PC-3 (cell line): ENCODE results near the gene RDH16. TPM values are rescaled to one million over a fixed set of nuclear protein-coding genes. Genes with fewer than 3 reads are reported as not detected.

Experiments used
- ATAC-seq: fragments of 200-7000 bp; cut with Tn5 transposase; 2 replicates; pipeline ENCODE4 v1.9.1; 2020; ENCODE audit warnings: mild to moderate bottlenecking, moderate library complexity
- Bru-seq: library from RNA; stranded (reverse); fragments of 400-500 nt; gene quantifications from one replicate; lab custom pipeline; 2021; lab: Mats Ljungman, UMichigan
- BruChase-seq, 2 experiments: library from RNA; stranded (reverse); fragments of 400-500 nt; gene quantifications; one replicate each; lab custom pipeline; 2021; lab: Mats Ljungman, UMichigan
- BruUV-seq: library from RNA; stranded (reverse); fragments of 400-500 nt; replicated peaks from 2 replicates; lab custom pipeline; 2021; lab: Mats Ljungman, UMichigan
- CTCF ChIA-PET: fragments of 300-600 bp; sonication (Branson Sonifier 250); formaldehyde crosslinking; loops from one replicate; lab custom pipeline; 2022; ENCODE audit warnings: antibody characterized with exemption; lab: Charles Lee
- POLR2A ChIA-PET: fragments of 300-600 bp; sonication (Branson Sonifier 250); formaldehyde crosslinking; loops from one replicate; lab custom pipeline; 2022; ENCODE audit warnings: antibody characterized with exemption; ENCODE audit not compliant: unreplicated experiment; lab: Charles Lee
- DNase-seq: peaks from one replicate; pipeline ENCODE4 v3.0.0-alpha.2; 2015
- H2AFZ ChIP-seq: fragments of 300-600 bp; sonication (generic); 2 replicates; pipeline ENCODE4 v1.6.0; 2016; ENCODE audit warnings: antibody characterized with exemption, low read length
- H3F3A ChIP-seq: fragments of 300-600 bp; sonication (generic); one replicate; pipeline ENCODE4 v1.6.0; 2017; ENCODE audit warnings: antibody characterized with exemption, low read length, control low read depth, mild to moderate bottlenecking; ENCODE audit not compliant: unreplicated experiment
- H3K27ac ChIP-seq: fragments of 300-600 bp; sonication (generic); 2 replicates; pipeline ENCODE4 v1.5.1; 2016; ENCODE audit warnings: mild to moderate bottlenecking, low read length
- H3K27me3 ChIP-seq: fragments of 300-600 bp; sonication (generic); 2 replicates; pipeline ENCODE4 v1.6.1; 2016; ENCODE audit warnings: low read length, mixed read lengths
- H3K36me3 ChIP-seq: fragments of 300-600 bp; sonication (generic); 2 replicates; pipeline ENCODE4 v1.6.1; 2016; ENCODE audit warnings: low read depth, mixed run types, low read length, mixed read lengths
- H3K4me1 ChIP-seq: fragments of 300-600 bp; sonication (generic); 2 replicates; pipeline ENCODE4 v1.5.1; 2016; ENCODE audit warnings: low read length; ENCODE audit not compliant: insufficient read depth
- H3K4me2 ChIP-seq: fragments of 300-600 bp; sonication (generic); 2 replicates; pipeline ENCODE4 v1.6.0; 2016; ENCODE audit warnings: low read length
- H3K4me3 ChIP-seq: fragments of 300-600 bp; sonication (generic); 2 replicates; pipeline ENCODE4 v1.5.1; 2016; ENCODE audit warnings: mild to moderate bottlenecking, low read length, mixed read lengths
- H3K79me2 ChIP-seq: fragments of 300-600 bp; sonication (generic); 2 replicates; pipeline ENCODE4 v1.6.1; 2017; ENCODE audit warnings: low read length, mixed read lengths
- H3K9ac ChIP-seq: fragments of 300-600 bp; sonication (generic); 2 replicates; pipeline ENCODE4 v1.6.0; 2016; ENCODE audit warnings: mild to moderate bottlenecking, low read length
- H3K9me2 ChIP-seq: fragments of 300-600 bp; sonication (generic); replicated peaks from 2 replicates; pipeline ENCODE4 v1.6.1; 2016; ENCODE audit warnings: mixed run types, low read length, mixed read lengths
- H3K9me3 ChIP-seq: fragments of 300-600 bp; sonication (generic); 2 replicates; pipeline ENCODE4 v1.6.1; 2016; ENCODE audit warnings: low read length, mixed read lengths
- H4K20me1 ChIP-seq: fragments of 300-600 bp; sonication (generic); 2 replicates; pipeline ENCODE4 v1.6.1; 2016; ENCODE audit warnings: low read length, mixed read lengths
- EZH2 ChIP-seq: fragments of 300-600 bp; sonication (generic); IDR thresholded peaks from one replicate; pipeline ENCODE4 v1.6.1; 2017; ENCODE audit warnings: antibody characterized with exemption, mild to moderate bottlenecking, low read length; ENCODE audit not compliant: unreplicated experiment
- EZH2phosphoT487 ChIP-seq: fragments of 300-600 bp; sonication (generic); IDR thresholded peaks from 2 replicates; pipeline ENCODE4 v1.6.1; 2018; ENCODE audit warnings: mild to moderate bottlenecking, antibody characterized with exemption, low read length, borderline replicate concordance
- intact Hi-C: fragments of 100-400 bp; cut with micrococcal nuclease; formaldehyde crosslinking; loops from 2 replicates; pipeline ENCODE4 v1.9.0; 2023
- long read RNA-seq: library from polyadenylated mRNA; unstranded; transcript quantifications from one replicate; pipeline ENCODE4 v2.0.0, GENCODE V29; 2021; ENCODE audit not compliant: unreplicated experiment
- total RNA-seq: library from RNA; depleted of rRNA; stranded (reverse); fragments of >200 nt; gene quantifications from 2 replicates; pipeline ENCODE4 v1.2.3, GENCODE V29; 2014; rRNA removed
- TF ChIP-seq, protein P1 (sequence below): fragments of 300-600 bp; sonication (generic); conservative IDR thresholded peaks from 2 replicates; pipeline ENCODE4 v1.5.1; 2017; ENCODE audit warnings: antibody characterized with exemption, low read depth, mild to moderate bottlenecking, low read length

The RDH16 gene, protein sequence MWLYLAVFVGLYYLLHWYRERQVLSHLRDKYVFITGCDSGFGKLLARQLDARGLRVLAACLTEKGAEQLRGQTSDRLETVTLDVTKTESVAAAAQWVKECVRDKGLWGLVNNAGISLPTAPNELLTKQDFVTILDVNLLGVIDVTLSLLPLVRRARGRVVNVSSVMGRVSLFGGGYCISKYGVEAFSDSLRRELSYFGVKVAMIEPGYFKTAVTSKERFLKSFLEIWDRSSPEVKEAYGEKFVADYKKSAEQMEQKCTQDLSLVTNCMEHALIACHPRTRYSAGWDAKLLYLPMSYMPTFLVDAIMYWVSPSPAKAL
- total RNA-seq (0.73 and 0.86 TPM in 2 replicates), Bru-seq, nascent RNA (percentile 33 among the genes with signal in this experiment), BruChase-seq, experiment 1, labeled RNA remaining after a 6-hour chase (percentile 34 among the genes with signal in this experiment), BruChase-seq, experiment 2, labeled RNA remaining after a 2-hour chase (percentile 44 among the genes with signal in this experiment)
- long read RNA-seq, partial matches to known transcripts = 0 of 1 reads
- long read RNA-seq, other reads (novel, unspliced or antisense) = 1 of 1 reads

DNA sequence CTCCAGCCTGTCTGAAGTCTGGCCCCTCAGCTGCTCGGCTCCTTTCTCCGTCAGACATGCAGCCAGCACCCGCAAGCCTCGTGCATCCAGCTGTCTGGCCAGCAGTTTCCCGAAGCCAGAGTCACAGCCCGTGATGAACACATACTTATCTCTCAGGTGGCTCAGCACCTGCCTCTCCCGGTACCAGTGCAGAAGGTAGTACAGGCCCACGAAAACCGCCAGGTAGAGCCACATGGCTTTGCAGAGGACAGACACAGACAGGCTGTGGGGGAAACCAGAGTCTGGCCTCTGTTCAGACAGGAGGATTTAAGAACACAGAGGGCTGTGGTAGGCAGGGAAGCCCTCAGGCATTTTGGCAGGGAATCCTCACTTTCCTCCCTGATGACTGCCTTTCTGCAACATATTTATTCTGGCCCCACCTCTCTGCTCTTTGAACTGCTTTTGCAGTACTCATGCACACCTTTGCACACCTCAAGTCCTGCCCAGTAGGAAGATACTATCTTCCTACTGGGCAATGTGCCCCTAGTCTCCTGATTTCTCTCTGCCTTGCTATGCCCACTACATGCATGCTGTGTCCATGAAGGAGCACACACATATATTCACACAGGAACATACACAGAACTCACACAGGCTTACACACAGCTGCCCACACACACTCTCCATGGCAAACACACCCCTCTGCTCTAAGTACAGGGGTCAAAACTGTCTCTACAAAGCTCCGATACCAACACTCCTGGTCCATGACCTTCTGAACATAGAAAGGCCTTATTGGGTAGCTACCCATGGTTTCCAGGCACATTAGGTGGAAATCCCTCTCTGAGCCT lies at the start of gene RDH16:
Gene RDH16, minus strand, starts transcription at position 380 of the 824 bp plus-strand sequence. Its CDS starts 146 bp downstream, at position 234.
- H3K4me3 ChIP-seq = no peak within 1 kb of the TSS
- POLR2A ChIA-PET = no interaction called here
- H3K36me3 ChIP-seq = no peaks in the 10 kb centered on the region
- H3K27ac ChIP-seq = peak within 1 kb of the TSS; percentile 26; the same call in 1 of the 2 replicates
- ATAC-seq = peak; percentile 91
- no peaks in the 10 kb centered on the region for H3K27me3 ChIP-seq
- peak; percentile 90 for DNase-seq
- H3K9ac ChIP-seq = no peak within 1 kb of the TSS
- H4K20me1 ChIP-seq = no peaks in the 10 kb centered on the region
- no TSS peak for BruUV-seq
- CTCF ChIA-PET = no interaction called here
- H3F3A ChIP-seq = no peaks in the 10 kb centered on the region
- TF ChIP-seq EZH2 = no peak
- no peak for TF ChIP-seq EZH2phosphoT487
- TF ChIP-seq, protein P1, sequence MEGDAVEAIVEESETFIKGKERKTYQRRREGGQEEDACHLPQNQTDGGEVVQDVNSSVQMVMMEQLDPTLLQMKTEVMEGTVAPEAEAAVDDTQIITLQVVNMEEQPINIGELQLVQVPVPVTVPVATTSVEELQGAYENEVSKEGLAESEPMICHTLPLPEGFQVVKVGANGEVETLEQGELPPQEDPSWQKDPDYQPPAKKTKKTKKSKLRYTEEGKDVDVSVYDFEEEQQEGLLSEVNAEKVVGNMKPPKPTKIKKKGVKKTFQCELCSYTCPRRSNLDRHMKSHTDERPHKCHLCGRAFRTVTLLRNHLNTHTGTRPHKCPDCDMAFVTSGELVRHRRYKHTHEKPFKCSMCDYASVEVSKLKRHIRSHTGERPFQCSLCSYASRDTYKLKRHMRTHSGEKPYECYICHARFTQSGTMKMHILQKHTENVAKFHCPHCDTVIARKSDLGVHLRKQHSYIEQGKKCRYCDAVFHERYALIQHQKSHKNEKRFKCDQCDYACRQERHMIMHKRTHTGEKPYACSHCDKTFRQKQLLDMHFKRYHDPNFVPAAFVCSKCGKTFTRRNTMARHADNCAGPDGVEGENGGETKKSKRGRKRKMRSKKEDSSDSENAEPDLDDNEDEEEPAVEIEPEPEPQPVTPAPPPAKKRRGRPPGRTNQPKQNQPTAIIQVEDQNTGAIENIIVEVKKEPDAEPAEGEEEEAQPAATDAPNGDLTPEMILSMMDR = no peak
- peak within 1 kb of the TSS; percentile 67 for H3K4me2 ChIP-seq
- no peaks in the 10 kb centered on the region for H3K9me2 ChIP-seq
- peaks cover 22% of the 10 kb centered on the region for H3K4me1 ChIP-seq
- peak within 1 kb of the TSS; percentile 69 for H2AFZ ChIP-seq
- no peaks in the 10 kb centered on the region for H3K79me2 ChIP-seq
- intact Hi-C loops = no loop called here
- no peaks in the 10 kb centered on the region for H3K9me3 ChIP-seq

DNA sequence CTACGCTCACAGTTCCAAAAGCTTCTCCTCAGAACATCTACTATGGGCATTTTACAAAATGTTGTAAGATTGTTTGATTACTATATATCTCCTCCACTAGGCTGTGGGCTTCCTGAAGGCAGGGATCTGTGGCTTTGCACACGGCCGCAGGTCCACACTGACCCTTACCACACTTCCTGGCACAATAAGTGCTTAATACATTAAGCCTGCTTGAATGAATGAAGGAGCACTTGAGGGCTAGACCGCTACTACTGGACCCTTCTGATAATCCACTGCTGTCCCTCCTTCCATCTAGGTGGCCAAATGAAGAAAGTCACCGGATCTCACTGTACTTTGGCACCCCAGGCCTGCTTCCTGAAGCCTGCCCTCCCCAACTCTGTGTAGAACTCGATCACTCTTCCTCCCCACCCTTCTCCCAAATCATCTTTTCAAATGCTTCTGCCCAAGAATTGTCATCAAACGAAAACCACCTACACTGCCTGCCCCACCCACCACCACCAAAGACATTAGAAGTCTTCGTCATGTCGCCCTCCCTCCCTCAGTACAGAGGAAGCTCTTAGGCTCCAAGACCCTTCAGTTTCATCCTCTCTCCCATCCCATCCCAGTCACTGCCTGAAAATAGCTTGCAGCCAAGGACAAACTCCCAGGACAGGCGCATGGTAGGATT lies 49.5 kb upstream of the RDH16 start:
- intact Hi-C loops = loop anchor here (5.0 kb wide), 1 partner anchor 250 kb away; no protein-coding TSS in a partner anchor
- H3K4me1 ChIP-seq = peaks cover 23% of the 10 kb centered on the region
- no peaks in the 10 kb centered on the region for H3K9me2 ChIP-seq
- H3K4me2 ChIP-seq = peak overlapping the region; percentile 72
- peaks cover 36% of the 10 kb centered on the region for H3K79me2 ChIP-seq
- no peaks in the 10 kb centered on the region for H3K27me3 ChIP-seq
- H3K9me3 ChIP-seq = no peaks in the 10 kb centered on the region
- ChIA-PET CTCF (interaction anchor here (0.5 kb wide), 1 partner anchor 1011 kb away, joined by 6 read pairs; no protein-coding TSS in a partner anchor), POLR2A (no interaction called here)
- H3F3A ChIP-seq = peaks cover 3% of the 10 kb centered on the region
- H4K20me1 ChIP-seq = no peaks in the 10 kb centered on the region
- H3K27ac ChIP-seq = no peak overlapping the region
- peaks cover 16% of the 10 kb centered on the region; the same call in 1 of the 2 replicates for H3K36me3 ChIP-seq
- TF ChIP-seq EZH2 (no peak), EZH2phosphoT487 (no peak)
- TF ChIP-seq, protein P1 = no peak
- H3K9ac ChIP-seq = no peak overlapping the region
- ATAC-seq (no peak), DNase-seq (no peak)
- no TSS peak for BruUV-seq
- peak overlapping the region; percentile 68 for H2AFZ ChIP-seq
- peak overlapping the region; percentile 54 for H3K4me3 ChIP-seq
